Sciatic nerve (tissue), 2 donors: Measurements from ENCODE around the gene ATP5PD. TPM values are rescaled to one million over a fixed set of nuclear protein-coding genes. Genes with fewer than 3 reads are reported as not detected.
"Not testable (repeated sequence)": the region's sequence is repeated elsewhere in the genome, so short reads cannot be mapped to it uniquely, and the experiment has no call there.

Source experiments
- ATAC-seq: fragments of 200-7000 bp; cut with Tn5 transposase; one replicate; pipeline ENCODE4 v1.9.1; 2020; ENCODE audit warnings: mild to moderate bottlenecking, moderate library complexity
- DNase-seq: peaks from one replicate; pipeline ENCODE4 v3.0.0-alpha.2; 2020; ENCODE audit warnings: low spot score
- intact Hi-C: fragments of 100-400 bp; cut with DNase I; formaldehyde crosslinking; loops from one replicate; pipeline ENCODE4 v1.14.2; 2022
- total RNA-seq: library from RNA; stranded (reverse); fragmentation: NEBNext Ultra II Directional; extraction: Animal tissue kit (Norgen Biotek cat#: 25700); gene quantifications from one replicate; pipeline ENCODE4 v1.2.1, GENCODE V29; 2021
- donor health status: DM: no; HTN: no; CAD: no.
- donor health status: DM: no; HTN: no; CAD: no.

Gene ATP5PD
- total RNA-seq, 1 donor from 2014 or later = 147 TPM

- DNase-seq, intact Hi-C loops: not testable (repeated sequence)
Measured at GRCh38 chr17:75006084-75006483, 40.7 kb downstream of the ATP5PD start.

GRCh38 chr17:75005291-75005690 is 41.5 kb downstream of the ATP5PD start:
- no peak for ATAC-seq
- DNase-seq = no peak
- intact Hi-C loops = no loop called here

More at GRCh38 chr17:75006084-75006483, 40.7 kb downstream of the ATP5PD start:
- ATAC-seq = not testable (repeated sequence)

- DNase-seq (no peak), ATAC-seq (no peak)
- intact Hi-C loops = no loop called here
Measured at GRCh38 chr17:75004371-75004770, 42.4 kb downstream of the ATP5PD start.

GRCh38 chr17:75003957-75004355 is 42.8 kb downstream of the ATP5PD start:
- no peak for ATAC-seq
- intact Hi-C loops = no loop called here
- no peak for DNase-seq

GRCh38 chr17:75003070-75003956 is 43.5 kb downstream of the ATP5PD start:
- DNase-seq = no peak
- ATAC-seq = no peak
- intact Hi-C loops = no loop called here

GRCh38 chr17:75001915-75002843 is 44.6 kb downstream of the ATP5PD start:
- DNase-seq (no peak), ATAC-seq (no peak)
- intact Hi-C loops = no loop called here

GRCh38 chr17:74999523-74999922 is 47.2 kb downstream of the ATP5PD start:
- intact Hi-C loops = no loop called here
- DNase-seq (no peak), ATAC-seq (no peak)

GRCh38 chr17:74998783-74999182 is 48.0 kb downstream of the ATP5PD start:
- ATAC-seq (no peak), DNase-seq (no peak)
- intact Hi-C loops = no loop called here

- intact Hi-C loops = no loop called here
- DNase-seq (no peak), ATAC-seq (no peak)
Measured at GRCh38 chr17:74995847-74996246, 50.9 kb downstream of the ATP5PD start.

GRCh38 chr17:74994440-74994839 is 52.3 kb downstream of the ATP5PD start:
- no peak for ATAC-seq
- DNase-seq = no peak
- intact Hi-C loops = no loop called here

- intact Hi-C loops = no loop called here
- ATAC-seq (no peak), DNase-seq (no peak)
Measured at GRCh38 chr17:74992223-74992622, 54.5 kb downstream of the ATP5PD start.

GRCh38 chr17:74990581-74991105 is 56.1 kb downstream of the ATP5PD start:
- intact Hi-C loops = no loop called here
- ATAC-seq (no peak), DNase-seq (no peak)

Other genes with a start within 250 kb of the ATP5PD start
- 0.98 TPM for gene GRIN2C, start 187.1 kb downstream of the ATP5PD start, total RNA-seq
- gene FDXR, start 174.0 kb downstream of the ATP5PD start, total RNA-seq = 6.3 TPM
- not detected for gene FADS6, start 153.3 kb downstream of the ATP5PD start, total RNA-seq
- not detected for gene USH1G, start 123.7 kb downstream of the ATP5PD start, total RNA-seq
- gene OTOP2, start 122.7 kb downstream of the ATP5PD start, total RNA-seq = not detected
- not detected for gene OTOP3, start 111.1 kb downstream of the ATP5PD start, total RNA-seq
- 16.1 TPM for gene HID1, start 74.2 kb downstream of the ATP5PD start, total RNA-seq
- 11.5 TPM for gene CDR2L, start 59.3 kb downstream of the ATP5PD start, total RNA-seq
- gene MRPL58, start 34.3 kb downstream of the ATP5PD start, total RNA-seq = 20.1 TPM
- gene KCTD2, start 256 bp upstream of the ATP5PD start, total RNA-seq = 37.5 TPM
- 10.5 TPM for gene SLC16A5, start 41.0 kb upstream of the ATP5PD start, total RNA-seq
- gene ARMC7, start 63.0 kb upstream of the ATP5PD start, total RNA-seq = 11.7 TPM
- gene NT5C, start 84.8 kb upstream of the ATP5PD start, total RNA-seq = 38.7 TPM
- 20.3 TPM for gene JPT1, start 107.5 kb upstream of the ATP5PD start, total RNA-seq
- 296 TPM for gene SUMO2, start 136.0 kb upstream of the ATP5PD start, total RNA-seq
- 71.1 TPM for gene NUP85, start 158.7 kb upstream of the ATP5PD start, total RNA-seq
- 75.0 TPM for gene GGA3, start 214.6 kb upstream of the ATP5PD start, total RNA-seq
- gene MRPS7, start 214.9 kb upstream of the ATP5PD start, total RNA-seq = 21.8 TPM
- 26.2 TPM for gene MIF4GD, start 224.3 kb upstream of the ATP5PD start, total RNA-seq
- gene SLC25A19, start 242.5 kb upstream of the ATP5PD start, total RNA-seq = 22.5 TPM